NCI-H748 (cell line): ENCODE measurements around the gene SMG7.

Source experiments
- DNase-seq: peaks from one replicate; lab custom pipeline; 2025; ENCODE audit not compliant: unreplicated experiment; lab: John Stamatoyannopoulos, UW

The SMG7 gene

DNA sequence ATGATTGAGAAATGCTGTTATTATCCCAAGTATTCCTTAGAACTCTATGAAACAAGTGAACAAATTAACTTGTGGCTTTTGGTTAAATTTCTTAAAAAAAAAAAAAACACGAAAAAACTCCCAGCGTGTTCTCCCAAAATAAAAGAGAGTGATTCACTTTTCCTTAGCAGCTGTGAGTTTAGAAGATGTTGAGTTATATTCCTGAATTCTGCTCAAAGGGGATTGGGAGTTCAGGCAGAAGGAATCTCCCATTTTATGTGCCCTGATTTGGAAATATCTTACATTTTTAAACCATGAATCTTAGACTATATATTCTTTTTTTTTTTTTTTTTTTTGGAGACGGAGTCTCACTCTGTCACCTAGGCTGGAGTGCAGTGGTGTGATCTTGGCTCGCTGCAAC lies 34.3 kb downstream of the SMG7 start:
- no peak for DNase-seq

DNA sequence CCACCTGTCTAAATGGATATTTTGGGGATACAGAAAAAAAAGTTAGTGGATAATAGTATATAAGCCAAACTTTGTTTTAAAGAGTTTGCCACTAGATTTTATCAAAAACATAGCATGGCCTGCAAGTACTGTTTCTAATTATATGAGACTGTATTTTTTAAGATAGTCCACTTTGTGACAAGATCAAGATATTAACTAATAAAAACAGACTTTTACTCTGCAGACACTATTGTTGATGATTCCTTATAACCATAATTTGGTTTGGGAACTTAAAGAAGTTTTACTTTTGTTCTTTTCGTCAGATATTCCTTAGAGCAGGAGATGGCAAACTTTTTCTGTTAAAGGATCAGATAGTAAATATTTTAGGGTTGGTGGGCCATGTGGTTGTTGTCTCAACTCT lies 36.4 kb downstream of the SMG7 start:
- DNase-seq, result no peak

DNA sequence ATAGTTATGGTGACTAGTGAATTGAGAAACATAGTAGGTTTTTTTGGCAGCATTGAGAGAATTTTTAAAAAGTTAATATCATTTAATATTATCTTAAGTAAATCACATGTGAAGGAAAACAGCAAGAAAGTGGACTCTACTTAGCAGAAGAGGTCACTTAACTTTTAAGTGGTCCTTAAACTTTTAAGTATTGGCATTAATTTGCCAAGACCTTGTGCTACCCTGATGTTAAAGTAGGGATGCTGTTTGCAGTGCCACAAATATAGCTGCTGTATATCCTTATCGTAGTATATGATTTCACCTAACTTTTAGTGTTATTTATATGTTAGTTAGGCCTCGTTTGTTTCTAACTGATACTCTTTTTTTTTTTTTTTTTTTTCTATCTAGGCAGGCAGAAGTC lies 40.2 kb downstream of the SMG7 start:
- no peak for DNase-seq

DNA sequence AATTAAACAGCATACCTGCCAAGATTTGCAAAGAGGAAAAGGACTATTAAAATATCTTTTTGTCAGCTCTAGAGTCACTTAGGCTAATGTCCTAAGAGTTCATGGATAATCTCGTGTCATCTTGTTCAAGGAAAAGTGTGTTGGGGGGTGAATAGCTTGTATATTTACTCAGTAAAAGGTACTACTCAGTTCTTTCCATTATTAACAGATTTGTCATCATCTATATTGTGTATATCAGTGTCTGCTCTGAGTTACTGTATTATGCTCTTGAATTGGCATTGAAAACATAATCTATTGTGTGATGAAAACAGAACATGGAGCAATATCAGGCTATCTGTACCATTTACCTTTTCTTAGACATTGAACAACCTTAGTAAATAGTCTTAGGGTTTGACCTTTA lies 41.9 kb downstream of the SMG7 start:
- no peak for DNase-seq

DNA sequence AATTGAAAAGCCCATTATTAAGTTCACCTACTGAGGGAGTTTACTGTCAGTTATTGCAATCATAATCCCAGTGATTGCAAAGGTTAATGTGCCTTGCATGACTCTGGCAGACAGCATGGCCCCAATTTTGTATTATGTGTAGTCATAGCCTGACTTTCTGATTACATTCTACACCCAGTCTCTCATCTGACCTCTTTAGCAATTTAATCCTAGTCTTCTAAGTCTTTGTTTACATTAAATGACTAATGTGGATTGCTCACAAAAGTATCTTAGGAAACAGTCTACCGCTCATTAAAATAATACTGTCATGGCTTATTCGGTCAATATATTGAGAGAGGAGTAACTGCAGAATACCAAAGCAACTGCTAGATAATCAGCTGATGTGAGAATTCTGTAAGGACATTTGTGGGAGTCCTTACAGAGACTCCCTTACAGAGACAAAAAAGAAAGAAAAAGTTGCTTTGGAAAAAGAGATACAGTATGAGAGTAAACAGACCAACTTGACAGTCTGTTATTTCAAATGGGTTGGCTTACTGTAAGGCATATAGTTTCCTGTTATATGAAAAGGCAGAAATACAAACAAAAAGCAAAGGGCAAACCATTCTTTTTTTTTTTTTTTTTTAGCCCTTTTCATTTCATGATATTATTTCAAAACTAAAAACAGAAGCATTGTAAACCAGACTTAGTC lies 42.8 kb downstream of the SMG7 start:
- peak; percentile 12 for DNase-seq

DNA sequence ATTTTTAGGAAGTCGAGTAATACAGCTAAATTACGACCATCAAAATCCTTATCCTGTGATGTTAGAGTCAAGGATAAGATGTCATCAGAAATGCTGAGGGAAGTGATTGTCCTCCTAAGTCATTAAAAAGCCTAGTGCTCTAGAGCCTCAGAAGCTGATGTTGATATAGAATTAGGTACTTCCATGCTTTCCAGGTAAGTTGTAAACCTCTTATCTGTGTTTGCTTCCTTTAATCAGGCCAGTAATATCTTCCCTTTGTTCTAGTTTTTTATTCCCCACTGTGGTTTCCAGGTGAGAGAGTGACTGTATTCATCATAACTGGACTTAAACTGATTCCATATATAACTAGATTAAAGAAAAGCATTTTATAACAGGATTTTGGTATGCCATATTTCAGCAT lies 44.4 kb downstream of the SMG7 start:
- no peak for DNase-seq

DNA sequence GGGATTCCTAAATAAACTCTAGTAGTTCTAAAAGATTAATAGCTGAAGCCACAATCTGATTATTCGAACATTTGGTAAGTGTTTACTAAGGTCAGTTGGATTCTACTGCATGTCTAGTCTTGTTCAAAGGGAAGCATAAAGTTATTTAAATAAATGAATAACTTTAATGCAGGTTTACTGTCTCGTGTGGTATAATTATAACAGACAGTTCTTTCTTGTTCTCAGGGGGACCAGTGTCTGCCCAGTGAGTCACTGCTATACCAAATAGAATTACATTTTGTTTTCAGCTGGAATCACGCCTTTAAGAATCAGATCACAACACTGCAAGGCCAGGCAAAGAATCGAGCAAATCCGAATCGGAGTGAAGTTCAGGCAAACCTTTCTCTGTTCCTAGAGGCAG lies 45.1 kb downstream of the SMG7 start:
- DNase-seq, result no peak

DNA sequence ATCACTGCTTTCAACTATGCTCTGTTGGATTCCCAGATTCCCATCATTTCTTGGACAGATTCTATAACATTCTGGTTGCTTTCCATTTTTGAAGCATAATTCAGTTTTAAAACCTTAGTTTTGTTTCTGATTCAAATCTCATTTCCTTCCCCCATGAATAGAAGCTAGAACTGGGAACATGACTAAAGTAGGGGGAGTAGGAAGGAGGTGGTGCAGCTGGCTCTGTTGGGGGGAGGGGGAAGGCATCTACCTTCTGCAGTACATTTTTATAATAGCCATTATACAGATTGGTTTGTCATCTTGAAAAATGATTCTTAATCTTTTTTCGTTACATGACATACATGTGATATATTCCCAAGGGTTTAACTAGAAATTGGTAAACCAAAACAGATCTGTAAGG lies 48.1 kb downstream of the SMG7 start:
- DNase-seq, result no peak

DNA sequence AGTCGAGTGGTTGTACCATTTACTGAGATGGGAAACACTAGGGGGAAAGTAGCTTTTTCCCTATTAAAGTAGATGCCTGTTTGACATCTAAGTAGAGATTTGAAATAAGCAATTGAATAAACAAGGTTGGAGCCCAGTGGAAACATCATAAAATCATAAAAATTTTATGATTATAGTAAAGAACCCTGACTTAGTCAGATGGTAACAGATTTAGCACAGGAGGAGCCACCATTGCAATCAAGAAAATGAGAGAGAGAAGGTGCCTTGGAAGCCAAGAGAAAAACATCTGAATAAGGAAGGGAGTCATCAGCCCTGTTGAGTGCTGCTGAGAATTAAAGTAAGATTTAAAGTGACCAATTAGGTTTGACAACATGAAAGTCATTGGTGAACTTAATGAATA lies 49.8 kb downstream of the SMG7 start:
- no peak for DNase-seq

DNA sequence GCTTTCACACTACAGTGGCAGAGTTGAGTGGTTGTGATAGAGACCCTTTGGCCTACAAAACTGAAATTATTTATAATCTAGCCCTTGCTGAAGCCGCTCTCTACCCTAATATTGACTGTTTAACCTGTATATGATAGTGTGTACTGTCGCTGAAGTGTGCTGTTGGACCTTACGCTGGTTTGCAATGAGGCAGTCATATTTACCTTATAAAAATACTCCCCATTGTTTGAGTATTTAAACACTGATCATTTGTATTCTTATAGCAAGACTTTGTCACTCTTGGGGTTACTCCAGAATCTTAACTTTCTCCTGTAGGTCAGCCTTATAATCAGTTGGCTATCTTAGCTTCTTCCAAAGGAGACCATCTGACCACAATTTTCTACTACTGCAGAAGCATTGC lies 56.3 kb downstream of the SMG7 start:
- DNase-seq, result no peak

DNA sequence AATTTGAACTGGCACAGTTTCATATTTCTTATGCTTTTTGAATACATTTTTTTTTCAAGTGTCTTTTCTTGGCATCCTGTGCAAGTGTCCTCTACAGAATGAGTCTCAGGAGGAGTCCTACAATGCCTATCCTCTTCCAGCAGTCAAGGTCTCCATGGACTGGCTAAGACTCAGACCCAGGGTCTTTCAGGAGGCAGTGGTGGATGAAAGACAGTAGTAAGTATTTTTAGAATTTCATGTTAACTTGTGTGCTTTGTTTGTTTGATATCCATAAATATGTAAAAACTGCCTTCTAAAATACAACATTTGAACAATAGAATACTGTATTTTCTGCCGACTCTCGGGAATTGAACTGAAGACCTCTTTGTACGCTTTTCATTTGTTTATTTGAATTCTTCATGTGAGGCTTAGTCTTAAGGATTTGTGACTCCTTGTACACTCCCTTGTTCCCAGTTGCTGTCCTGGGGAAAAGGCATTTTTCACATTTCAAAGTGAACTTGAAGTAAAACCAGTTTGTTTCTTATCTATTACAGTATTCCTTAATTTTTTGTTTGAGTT lies 61.4 kb downstream of the SMG7 start:
- no peak for DNase-seq

DNA sequence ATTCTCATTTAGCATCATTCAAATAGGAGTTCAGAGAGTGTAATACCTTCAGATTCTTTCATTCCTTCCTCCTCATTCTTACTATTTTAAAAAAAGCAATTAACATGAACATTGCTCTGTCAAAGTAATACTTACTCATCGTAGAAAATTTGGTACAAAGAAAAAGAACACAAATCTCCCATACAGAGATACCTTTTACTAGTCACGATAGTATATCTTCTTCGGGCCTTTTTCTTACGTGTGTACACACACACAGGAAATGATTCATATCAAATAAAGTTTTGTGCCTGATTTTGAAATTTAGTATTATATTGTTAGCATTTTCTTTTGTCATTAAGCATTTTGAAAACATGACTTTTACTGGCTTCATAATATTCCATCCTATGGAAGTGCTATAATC lies 65.1 kb downstream of the SMG7 start:
- DNase-seq, result no peak

DNA sequence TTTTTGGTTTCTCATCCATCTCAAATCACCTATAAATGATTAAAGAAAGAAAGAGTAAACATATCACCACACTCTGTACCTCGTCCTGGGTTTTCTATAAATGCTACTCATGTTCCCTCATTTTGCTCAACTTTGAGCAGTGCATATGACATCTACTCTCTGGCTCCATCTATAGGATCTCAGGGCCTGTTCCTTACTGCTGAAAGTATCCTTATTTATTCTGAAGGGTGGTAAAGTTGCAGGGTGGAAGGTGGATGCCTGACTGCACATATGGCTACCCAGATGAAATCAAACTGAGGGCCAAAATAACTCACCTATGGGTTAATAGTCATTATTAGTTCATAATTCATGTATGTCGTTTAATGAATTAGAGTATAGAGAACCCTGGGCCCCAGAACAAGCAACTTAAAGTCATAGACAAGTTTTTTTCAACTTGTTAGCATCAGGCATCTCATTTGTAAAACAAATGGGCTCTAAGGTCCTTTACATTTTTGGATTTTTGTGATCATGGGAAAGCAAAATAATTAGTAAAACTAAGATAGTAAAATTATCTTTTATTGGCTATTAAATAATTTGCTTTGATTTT lies 71.4 kb downstream of the SMG7 start:
- peak; percentile 20 for DNase-seq

DNA sequence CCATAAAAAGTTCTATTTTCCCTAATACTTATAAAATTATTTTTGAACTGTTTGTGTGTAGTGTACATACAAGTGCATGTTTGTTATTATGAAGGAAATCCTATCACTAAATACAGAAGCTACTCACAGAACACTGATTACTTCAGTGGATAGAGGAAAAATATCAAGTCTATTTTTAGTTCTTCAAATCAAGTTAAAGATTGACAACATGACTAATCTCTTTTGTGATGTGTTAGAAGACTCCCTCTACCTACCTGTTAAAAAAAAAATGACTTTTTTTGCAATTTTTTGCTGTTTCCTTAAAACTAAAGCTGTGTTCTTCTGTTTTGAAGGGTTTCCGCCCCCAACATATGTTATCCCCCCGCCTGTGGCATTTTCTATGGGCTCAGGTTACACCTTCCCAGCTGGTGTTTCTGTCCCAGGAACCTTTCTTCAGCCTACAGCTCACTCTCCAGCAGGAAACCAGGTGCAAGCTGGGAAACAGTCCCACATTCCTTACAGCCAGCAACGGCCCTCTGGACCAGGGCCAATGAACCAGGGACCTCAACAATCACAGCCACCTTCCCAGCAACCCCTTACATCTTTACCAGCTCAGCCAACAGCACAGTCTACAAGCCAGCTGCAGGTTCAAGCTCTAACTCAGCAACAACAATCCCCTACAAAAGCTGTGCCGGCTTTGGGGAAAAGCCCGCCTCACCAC lies 72.4 kb downstream of the SMG7 start:
- DNase-seq, result no peak

DNA sequence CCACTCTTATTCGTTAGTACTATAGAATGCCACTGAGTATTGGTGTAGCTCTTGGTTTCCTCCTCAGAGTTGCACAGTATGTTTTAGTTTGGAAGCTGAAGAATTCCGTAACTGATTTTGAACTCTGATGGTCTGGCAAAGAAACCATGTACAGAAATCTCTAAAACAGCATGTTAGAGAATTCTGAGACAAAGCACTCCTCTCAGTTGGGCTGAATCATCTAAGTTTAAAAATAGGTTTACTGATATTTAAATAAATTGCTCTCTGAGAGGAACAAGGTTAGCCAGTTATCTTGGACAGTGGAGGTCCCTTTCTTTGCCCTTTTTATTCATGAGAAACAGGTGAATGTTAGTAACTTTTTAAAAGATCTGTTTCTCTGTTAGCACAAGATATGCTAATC lies 74.1 kb downstream of the SMG7 start:
- no peak for DNase-seq

DNA sequence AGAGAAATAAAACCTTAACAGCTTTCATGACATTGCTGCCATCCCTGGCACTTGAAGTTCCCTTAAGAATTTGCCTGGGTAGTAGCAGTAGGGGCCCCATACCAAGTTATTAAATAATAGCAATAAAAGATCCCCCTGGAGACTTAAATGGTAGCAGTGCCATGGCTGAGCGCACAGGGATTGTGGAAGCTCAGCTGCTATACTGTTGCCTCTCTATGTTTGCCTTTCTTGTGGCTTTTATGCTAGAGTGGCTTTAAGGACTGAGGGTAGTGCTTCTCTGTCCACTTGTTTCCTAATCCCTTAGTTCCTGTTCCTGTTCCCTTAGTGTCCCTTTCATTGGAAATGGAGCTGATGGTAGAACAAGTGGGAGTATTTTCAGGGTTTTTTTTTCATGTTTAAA lies 75.8 kb downstream of the SMG7 start:
- no peak for DNase-seq

DNA sequence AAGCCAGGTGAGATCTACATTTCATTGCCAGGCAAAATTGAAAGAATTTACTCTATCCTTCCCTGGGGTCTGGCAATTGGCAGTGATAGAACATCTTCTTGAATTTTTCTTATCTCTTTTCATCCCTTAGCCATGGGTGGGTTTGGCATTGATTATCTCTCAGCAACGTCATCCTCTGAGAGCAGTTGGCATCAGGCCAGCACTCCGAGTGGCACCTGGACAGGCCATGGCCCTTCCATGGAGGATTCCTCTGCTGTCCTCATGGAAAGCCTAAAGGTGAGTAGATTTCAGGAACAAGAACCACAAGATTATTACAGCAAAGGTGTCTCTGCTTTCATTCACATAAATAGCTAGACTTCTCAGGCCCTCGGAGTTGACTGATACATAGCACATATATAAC lies 78.6 kb downstream of the SMG7 start:
- DNase-seq, result peak; percentile 11

DNA sequence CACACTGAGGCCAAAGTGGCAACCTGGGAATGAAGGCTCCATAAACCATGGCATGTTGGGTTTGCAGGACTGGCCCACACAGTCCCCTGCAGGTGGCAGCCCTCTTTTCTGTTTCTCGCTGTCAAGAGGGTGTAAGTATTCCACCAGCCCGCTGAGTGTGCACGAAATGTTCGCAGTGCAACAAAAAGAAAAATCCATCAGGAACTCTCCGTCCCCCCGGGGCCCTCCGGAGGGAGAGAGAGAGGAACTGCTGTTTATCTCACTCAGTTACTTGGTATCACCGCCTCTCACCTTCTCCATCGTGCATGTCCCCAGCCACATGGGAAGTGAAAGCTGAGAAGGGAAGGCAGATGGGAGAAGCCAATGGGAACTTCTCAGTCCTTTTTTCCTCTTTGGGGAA lies 79.6 kb downstream of the SMG7 start:
- DNase-seq, result no peak

DNA sequence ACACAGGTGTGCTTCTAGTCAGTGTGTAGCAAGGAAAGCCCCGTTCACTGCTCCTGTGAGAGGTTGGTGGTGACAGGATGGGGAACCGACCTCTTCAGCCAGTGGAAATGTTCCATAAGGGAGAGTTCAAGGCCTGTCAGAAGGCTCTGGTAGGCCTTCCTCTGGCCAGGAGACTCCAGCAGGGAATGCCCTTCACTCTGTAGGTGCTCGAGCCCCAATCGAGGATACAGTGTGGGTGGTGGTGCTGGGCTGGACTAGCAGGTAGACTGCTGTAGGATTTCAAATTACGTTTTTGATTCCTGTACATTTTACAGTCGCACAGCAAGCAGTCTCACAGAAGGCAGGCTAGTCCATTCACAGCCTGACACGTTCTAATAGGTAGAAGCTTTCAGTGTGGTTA lies 80.1 kb downstream of the SMG7 start:
- no peak for DNase-seq

DNA sequence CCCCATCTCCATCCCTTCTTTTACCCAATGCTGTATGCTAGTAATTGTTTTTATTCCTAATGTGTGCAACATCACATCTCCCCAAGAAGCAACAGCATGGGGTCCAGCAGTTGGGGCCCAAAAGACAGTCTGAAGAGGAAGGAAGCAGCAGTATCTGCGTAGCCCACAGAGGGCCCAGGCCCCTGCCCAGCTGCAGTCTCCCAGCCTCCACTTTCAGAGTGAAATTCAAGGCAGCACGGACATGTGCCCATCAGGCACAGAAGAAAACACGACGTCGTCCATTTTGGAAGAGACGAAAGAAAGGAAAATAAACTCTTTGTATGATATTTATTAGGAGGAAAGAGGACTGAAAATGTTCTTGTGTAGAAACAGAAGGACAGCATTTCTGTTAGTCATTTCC lies 80.6 kb downstream of the SMG7 start:
- no peak for DNase-seq

DNA sequence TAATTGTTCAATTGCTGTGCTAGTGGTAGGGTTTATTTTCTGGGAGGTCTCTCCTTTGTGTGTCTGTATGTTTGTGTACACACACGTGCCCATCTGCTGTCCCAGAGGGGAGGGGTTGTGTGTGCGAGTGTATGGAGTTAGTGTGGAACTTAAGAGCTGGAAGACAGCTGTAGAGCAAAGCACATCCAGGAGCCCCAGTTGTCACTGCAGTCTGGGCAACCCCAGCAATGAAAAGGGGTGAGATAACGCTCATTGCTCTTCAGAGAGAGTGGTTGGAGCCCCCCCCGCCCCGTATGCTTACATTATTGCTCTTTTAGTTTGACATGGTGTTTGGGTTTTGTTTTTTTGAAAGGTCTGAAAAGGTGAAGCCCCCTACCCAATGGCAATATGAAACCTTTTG lies 81.0 kb downstream of the SMG7 start:
- no peak for DNase-seq

DNA sequence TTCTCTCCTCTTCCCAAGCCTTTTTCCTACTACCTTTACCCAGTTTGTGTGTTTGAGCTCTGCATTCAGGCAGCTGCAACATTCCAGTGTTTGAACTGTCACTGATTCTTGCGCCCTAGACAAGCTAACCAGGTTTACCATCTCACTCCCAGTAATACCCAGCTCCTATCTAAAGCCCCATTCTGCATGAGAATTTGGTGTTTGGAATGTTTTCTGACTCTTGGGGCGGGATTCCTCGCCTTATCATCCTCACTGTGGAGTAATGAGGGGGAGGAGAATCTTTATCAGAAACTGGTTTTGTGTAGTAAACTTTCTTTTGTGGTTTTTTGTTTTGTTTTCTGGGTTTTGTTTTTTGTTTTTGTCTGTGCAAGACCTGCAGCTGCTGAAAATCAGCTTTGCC lies 81.5 kb downstream of the SMG7 start:
- DNase-seq, result no peak
